Measurements from ENCODE around the gene MTF1. TPM values are rescaled to one million over a fixed set of nuclear protein-coding genes. Genes with fewer than 3 reads are reported as not detected.

The MTF1 gene
- total RNA-seq, 2 donors from 2014 or later = 4.5 to 8.8 TPM

- Histone ChIP-seq H3K4me1 (replicated peaks) (no peaks in the 10 kb centered on the region), H3K27me3 (replicated peaks; ENCODE audit: insufficient read depth) (no peaks in the 10 kb centered on the region)
- WGBS = 88% methylated on average over 6 of the region's 6 CpGs
Measured at GRCh38 chr1:37850352-37850955, 8.9 kb downstream of the MTF1 start.

GRCh38 chr1:37849480-37849879 is 9.9 kb downstream of the MTF1 start:
- WGBS = 86% methylated on average over 3 of the region's 3 CpGs
- Histone ChIP-seq H3K27ac (no peak overlapping the region), H3K4me1 (replicated peaks) (no peaks in the 10 kb centered on the region), H3K9me3 (no peaks in the 10 kb centered on the region), H3K4me3 (no peak overlapping the region), H3K36me3 (no peaks in the 10 kb centered on the region), H3K27me3 (replicated peaks; ENCODE audit: insufficient read depth) (no peaks in the 10 kb centered on the region)
- no peak for TF ChIP-seq POLR2AphosphoS5 (IDR thresholded peaks at IDR 0.05)
- TF ChIP-seq POLR2A (IDR thresholded peaks at IDR 0.05) = no peak
- TF ChIP-seq CTCF (IDR thresholded peaks at IDR 0.05) = no peak
- DNase-seq (ENCODE audit: low spot score) = no peak
- intact Hi-C loops (cut with DNase I) = no loop called here

More at GRCh38 chr1:37850352-37850955, 8.9 kb downstream of the MTF1 start:
- H3K9me3 ChIP-seq = no peaks in the 10 kb centered on the region
- TF ChIP-seq POLR2AphosphoS5 (IDR thresholded peaks at IDR 0.05) (no peak), CTCF (IDR thresholded peaks at IDR 0.05) (no peak)
- no peaks in the 10 kb centered on the region for H3K36me3 ChIP-seq
- intact Hi-C loops (cut with DNase I) = no loop called here
- no peak for DNase-seq (ENCODE audit: low spot score)
- no peak overlapping the region for H3K27ac ChIP-seq
- H3K4me3 ChIP-seq = no peak overlapping the region

GRCh38 chr1:37846647-37847339 is 12.6 kb downstream of the MTF1 start:
- Histone ChIP-seq H3K4me1 (replicated peaks) (no peaks in the 10 kb centered on the region), H3K4me3 (no peak overlapping the region), H3K27me3 (replicated peaks; ENCODE audit: insufficient read depth) (no peaks in the 10 kb centered on the region), H3K27ac (no peak overlapping the region), H3K36me3 (no peaks in the 10 kb centered on the region), H3K9me3 (no peaks in the 10 kb centered on the region)
- 83% methylated on average over 4 of the region's 4 CpGs for whole genome bisulfite sequencing
- intact Hi-C loops (cut with DNase I) = no loop called here
- no peak for TF ChIP-seq CTCF (IDR thresholded peaks at IDR 0.05)
- no peak for DNase-seq (ENCODE audit: low spot score)

GRCh38 chr1:37845786-37846185 is 13.6 kb downstream of the MTF1 start:
- Histone ChIP-seq H3K4me1 (replicated peaks) (no peaks in the 10 kb centered on the region), H3K9me3 (no peaks in the 10 kb centered on the region), H3K36me3 (no peaks in the 10 kb centered on the region), H3K27ac (no peak overlapping the region), H3K4me3 (no peak overlapping the region), H3K27me3 (replicated peaks; ENCODE audit: insufficient read depth) (no peaks in the 10 kb centered on the region)
- 75% methylated on average over 3 of the region's 3 CpGs for WGBS
- intact Hi-C loops (cut with DNase I) = no loop called here
- no peak for TF ChIP-seq POLR2A (IDR thresholded peaks at IDR 0.05)
- TF ChIP-seq CTCF (IDR thresholded peaks at IDR 0.05) = no peak
- TF ChIP-seq POLR2AphosphoS5 (IDR thresholded peaks at IDR 0.05) = no peak
- no peak for DNase-seq (ENCODE audit: low spot score)

GRCh38 chr1:37845049-37845646 is 14.2 kb downstream of the MTF1 start:
- Histone ChIP-seq H3K27ac (no peak overlapping the region), H3K27me3 (replicated peaks; ENCODE audit: insufficient read depth) (no peaks in the 10 kb centered on the region), H3K4me1 (replicated peaks) (no peaks in the 10 kb centered on the region), H3K36me3 (no peaks in the 10 kb centered on the region), H3K9me3 (no peaks in the 10 kb centered on the region), H3K4me3 (no peak overlapping the region)
- DNase-seq (ENCODE audit: low spot score) = no peak
- WGBS = 80% methylated on average over 5 of the region's 5 CpGs
- intact Hi-C loops (cut with DNase I) = no loop called here
- TF ChIP-seq POLR2AphosphoS5 (IDR thresholded peaks at IDR 0.05) (no peak), CTCF (IDR thresholded peaks at IDR 0.05) (no peak), POLR2A (IDR thresholded peaks at IDR 0.05) (no peak)

All from prostate gland (tissue), 2 donors.